ENCODE data around the gene BAIAP2.

The BAIAP2 gene

GRCh38 chr17:81034779-81035520, at the start of gene BAIAP2:
BAIAP2 (plus strand) TSS chr17:81035151; CDS start chr17:81035255, 104 bp downstream.
- peak within 1 kb of the TSS; percentile 76 for H3K4me3 ChIP-seq (ENCODE audit: low read depth, low read length)
- peak; percentile 96 for DNase-seq (ENCODE audit: low read depth)

GRCh38 chr17:80986046-80986445, 48.9 kb upstream of the BAIAP2 start:
- TF ChIP-seq CTCF (conservative IDR thresholded peaks at IDR 0.05; ENCODE audit: low read depth, low read length), result no peak
- H3K4me3 ChIP-seq (ENCODE audit: low read depth, low read length), result no peak overlapping the region
- no peak for DNase-seq (ENCODE audit: low read depth)

More at GRCh38 chr17:81034779-81035520, at the start of gene BAIAP2:
- no peak for TF ChIP-seq CTCF (conservative IDR thresholded peaks at IDR 0.05; ENCODE audit: low read depth, low read length)

GRCh38 chr17:80986816-80987475, 48.0 kb upstream of the BAIAP2 start:
- no peak for TF ChIP-seq CTCF (conservative IDR thresholded peaks at IDR 0.05; ENCODE audit: low read depth, low read length)
- no peak overlapping the region for H3K4me3 ChIP-seq (ENCODE audit: low read depth, low read length)
- no peak for DNase-seq (ENCODE audit: low read depth)

GRCh38 chr17:80987941-80988461, 47.0 kb upstream of the BAIAP2 start:
- no peak for TF ChIP-seq CTCF (conservative IDR thresholded peaks at IDR 0.05; ENCODE audit: low read depth, low read length)
- no peak overlapping the region for H3K4me3 ChIP-seq (ENCODE audit: low read depth, low read length)
- no peak for DNase-seq (ENCODE audit: low read depth)

- no peak overlapping the region for H3K4me3 ChIP-seq (ENCODE audit: low read depth, low read length)
- TF ChIP-seq CTCF (conservative IDR thresholded peaks at IDR 0.05; ENCODE audit: low read depth, low read length), result no peak
- DNase-seq (ENCODE audit: low read depth), result no peak
These were observed 45.4 kb upstream of the BAIAP2 start for GRCh38 chr17:80989586-80989913.

GRCh38 chr17:80990921-80991644, 43.9 kb upstream of the BAIAP2 start:
- DNase-seq (ENCODE audit: low read depth), result no peak
- peak overlapping the region; percentile 71 for H3K4me3 ChIP-seq (ENCODE audit: low read depth, low read length)
- TF ChIP-seq CTCF (conservative IDR thresholded peaks at IDR 0.05; ENCODE audit: low read depth, low read length), result no peak

All from choroid plexus epithelial cell (primary cell).